Activated naive CD4-positive, alpha-beta T cell (primary cell): Measurements from ENCODE around the gene CNPY3.
"Not testable (repeated sequence)": the region's sequence is repeated elsewhere in the genome, so short reads cannot be mapped to it uniquely, and the experiment has no call there.

ENCODE experiments used
- DNase-seq, 4 experiments: peaks; one replicate each; lab custom pipeline; 2025; lab: John Stamatoyannopoulos, UW

The CNPY3 gene

DNA sequence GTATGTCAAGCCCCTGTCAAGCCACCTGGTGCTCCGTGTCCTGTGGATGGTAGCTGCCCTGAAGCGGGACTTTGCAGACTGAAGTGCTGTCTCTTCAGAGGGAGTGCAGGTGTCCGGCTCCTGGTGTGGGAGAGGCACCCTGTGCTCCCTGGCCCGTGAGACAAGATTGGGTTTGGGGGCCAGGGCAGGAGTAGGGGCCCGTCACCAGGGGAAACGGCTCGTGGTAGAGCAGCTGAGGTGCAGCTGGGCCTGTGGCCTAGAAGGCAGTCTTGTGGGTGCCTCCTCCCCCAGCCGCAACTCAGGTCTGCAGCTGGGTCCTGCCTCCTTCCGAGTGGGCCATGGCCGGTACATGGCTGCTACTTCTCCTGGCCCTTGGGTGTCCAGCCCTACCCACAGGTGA lies 13.5 kb upstream of the CNPY3 start, which contains the start of gene PTCRA:
Gene PTCRA (plus strand): TSS at position 322 of the 400 bp plus-strand sequence. CDS start 17 bp downstream, at position 339.
- DNase-seq: no peak

DNA sequence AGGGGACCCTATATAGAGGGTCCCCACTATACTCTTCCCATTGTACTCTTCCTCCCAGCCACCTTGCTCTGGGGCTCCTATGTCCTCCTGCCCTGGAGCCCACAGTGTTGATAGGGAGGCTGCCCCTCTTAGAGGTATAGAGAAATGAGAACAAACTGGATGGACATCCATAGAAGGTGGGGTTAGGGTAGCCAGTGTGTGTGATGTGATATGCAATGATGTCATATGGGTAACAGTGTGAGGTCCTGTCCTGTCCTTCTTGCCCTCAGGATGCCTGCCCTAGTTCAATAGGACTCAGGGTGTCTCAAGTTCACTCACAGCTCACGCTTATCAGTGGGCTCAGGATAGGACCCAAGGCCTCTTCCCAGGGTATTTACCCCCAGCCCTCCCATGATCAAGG lies 13.0 kb upstream of the CNPY3 start:
- no peak for DNase-seq

DNA sequence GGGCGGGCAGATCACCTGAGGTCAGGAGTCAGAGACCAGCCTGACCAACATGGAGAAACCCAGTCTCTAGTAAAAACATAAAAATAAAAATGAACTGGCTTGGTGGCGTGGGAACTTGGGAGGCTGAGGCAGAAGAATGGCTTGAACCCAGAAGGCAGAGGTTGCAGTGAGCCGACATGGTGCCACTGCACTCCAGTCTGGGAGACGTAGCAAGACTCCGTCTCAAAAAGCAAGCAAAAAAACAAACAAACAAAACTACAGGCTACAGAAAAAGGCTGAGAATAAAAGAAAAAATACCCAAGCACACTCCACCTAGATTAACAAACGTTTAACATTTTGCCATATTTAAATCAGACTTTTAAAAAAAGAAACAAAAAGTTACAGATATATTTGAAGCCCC lies 7.5 kb upstream of the CNPY3 start:
- no peak for DNase-seq

DNA sequence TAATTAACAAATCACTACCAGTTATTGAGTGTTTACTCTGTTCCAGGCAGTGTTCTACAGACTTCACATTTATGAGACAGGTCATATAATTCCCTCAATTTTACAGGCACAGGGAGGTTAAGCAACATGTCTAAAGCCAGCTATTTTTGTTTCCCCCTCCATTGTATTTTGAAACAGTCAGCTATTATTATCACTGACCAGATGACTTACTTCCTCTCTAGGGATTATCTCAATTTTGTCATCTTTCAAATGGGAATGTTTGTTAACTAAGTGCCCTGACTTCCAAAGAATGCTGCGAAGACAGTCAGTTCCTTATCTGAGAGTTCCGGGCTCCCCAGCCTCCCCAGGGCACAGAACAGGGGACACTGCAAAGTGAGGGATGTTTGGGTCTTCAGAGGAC lies 5.6 kb upstream of the CNPY3 start:
- DNase-seq: no peak

DNA sequence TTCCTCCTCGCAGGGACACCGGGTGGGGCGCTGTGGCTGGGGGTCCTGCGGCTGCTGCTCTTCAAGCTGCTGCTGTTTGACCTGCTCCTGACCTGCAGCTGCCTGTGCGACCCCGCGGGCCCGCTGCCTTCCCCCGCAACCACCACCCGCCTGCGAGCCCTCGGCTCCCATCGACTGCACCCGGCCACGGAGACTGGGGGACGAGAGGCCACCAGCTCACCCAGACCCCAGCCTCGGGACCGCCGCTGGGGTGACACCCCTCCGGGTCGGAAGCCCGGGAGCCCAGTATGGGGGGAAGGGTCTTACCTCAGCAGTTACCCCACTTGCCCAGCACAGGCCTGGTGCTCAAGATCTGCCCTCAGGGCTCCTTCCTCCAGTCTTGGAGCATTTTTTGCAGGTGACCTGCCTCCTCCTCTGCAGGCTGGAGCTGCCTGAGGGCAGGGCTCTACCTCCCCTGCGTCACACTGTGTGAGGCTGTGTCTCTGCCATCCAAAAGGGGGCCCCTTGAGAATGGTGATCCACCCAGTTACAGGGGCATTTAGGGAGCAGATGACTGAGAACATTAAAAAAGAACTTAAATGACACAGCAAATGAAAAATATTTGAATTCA lies 3.9 kb upstream of the CNPY3 start:
- no peak for DNase-seq

DNA sequence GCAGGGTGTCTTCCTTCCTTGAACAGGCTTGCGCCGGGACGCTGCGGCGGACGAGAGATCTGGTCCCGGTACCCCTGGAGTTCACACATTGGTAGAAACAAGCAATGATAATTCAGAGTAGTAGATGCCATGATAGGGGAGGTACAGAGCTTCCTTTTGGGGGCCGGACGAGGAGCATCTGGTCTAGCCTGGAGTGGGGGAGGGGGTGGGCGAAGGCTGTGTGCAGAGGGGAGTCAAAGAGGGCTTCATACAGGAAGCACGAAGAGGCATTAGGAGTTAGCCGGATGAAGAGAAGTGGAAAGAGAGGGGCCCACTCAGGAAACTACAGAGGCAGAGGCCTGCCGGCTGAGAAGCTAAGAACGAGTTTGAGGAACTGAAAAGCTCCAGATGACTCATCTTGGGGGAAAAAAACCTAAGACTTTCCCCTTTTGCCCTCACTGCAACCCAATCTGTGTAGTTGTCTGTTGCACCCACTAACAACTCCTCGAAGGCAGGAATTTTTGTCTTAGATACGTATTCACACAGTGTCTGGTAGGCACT lies 611 bp downstream of the CNPY3 start:
- DNase-seq: peak in 2 of 4 experiments; percentile 50 to 66

DNA sequence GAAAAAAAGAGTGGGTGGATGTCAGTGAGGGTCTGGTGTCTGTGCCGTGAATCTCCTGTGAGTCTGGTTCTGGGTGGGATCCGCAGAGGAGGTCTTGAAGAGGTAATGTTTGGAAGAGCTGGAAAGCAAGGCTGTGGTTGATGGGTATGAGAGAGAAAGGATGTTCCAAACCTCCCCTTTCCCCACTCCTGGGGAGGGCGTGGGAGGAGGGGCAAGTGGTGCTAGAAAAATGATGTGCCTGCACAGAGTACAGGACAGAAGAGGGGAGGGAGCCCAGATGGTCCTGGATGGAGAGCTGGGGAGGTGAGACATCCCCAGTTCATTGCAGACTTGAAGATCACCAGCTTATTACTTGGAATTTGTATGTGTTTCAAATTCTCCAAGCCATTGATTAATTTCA lies 3.1 kb downstream of the CNPY3 start:
- no peak for DNase-seq

DNA sequence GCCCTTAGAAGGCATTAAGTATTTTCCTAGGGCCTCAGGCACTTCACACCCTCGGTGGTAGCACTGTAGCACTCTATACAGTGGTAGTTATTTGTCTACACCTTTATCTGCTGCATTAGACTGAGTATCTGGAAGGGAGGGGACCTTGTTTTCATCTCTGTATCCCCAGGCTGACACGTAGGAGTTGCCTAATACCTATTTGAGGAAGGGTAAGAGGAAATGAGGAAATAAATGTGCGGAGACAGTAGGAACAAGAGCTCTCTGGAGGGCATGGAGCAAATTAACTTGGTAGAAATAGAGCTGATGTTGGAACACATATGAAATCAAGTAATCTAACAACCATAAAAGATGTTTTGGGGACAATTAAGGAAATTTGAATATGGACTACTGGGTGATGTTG lies 3.9 kb downstream of the CNPY3 start:
- no peak for DNase-seq

DNA sequence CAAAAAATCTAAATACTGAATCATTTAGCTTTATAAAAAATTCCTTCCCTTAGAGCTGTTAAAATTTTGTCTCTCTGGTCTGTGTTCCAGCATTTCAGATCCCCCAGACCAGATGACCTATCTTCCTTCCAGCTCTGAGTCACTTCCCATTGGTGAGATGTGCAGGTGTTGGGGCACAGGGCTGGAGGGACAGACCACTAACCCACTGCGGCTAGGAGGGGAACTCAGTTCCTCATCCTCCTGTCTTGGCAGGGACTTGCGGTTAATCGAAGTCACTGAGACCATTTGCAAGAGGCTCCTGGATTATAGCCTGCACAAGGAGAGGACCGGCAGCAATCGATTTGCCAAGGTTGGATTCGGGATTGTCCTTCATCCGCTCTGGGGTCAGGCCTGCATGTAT lies 6.0 kb downstream of the CNPY3 start:
- DNase-seq: no peak

DNA sequence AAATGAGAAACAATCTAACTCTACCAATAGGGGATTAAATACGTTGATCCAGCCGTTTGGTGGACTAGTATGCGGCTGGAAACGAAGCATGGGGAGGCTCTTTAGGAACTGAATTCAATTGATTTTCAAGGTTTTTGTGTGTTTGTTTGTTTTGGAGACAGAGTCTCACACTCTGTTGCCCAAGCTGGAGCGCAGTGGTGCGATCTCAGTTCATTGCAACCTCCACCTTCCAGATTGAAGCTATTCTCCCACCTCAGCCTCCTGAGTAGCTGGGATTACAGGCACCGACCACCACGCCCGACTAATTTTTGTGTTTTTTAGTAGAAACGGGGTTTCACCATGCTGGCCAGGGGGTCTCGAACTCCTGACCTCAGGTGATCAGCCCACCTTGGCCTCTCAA lies 7.1 kb downstream of the CNPY3 start:
- DNase-seq: no peak

DNA sequence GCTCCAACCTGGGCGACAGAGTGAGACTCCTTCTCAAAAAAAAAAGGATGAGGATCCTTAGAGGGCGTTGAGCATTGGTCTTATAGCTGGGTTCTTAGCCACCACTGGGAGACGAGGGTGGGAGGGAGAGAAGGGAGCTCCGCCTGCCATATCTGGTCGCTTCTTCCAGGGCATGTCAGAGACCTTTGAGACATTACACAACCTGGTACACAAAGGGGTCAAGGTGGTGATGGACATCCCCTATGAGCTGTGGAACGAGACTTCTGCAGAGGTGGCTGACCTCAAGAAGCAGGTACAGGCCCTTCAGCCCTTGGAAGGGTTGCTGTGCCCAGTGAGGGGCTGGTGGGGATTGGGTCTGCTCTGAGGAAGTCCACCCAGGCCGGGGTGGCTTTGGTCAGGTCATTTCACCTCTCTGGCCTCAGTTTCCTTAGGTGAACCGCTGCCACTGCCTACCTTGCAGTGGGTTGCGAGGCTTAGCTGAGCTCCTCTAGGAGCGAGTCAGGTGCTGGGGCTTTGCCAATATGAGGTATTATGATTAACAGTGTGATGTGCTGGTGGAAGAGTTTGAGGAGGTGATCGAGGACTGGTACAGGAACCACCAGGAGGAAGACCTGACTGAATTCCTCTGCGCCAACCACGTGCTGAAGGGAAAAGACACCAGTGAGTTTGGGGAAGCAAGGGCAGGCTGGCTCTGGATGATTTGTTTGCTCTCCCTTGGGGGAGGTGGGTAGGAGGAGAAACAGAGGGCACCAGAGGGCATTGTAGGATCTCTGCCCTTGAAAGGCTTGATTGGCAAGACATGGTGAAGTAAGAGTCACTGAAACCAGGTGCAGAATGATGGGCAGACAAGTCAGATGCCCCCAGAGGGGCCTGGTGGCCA lies 8.5 kb downstream of the CNPY3 start:
- no peak for DNase-seq

DNA sequence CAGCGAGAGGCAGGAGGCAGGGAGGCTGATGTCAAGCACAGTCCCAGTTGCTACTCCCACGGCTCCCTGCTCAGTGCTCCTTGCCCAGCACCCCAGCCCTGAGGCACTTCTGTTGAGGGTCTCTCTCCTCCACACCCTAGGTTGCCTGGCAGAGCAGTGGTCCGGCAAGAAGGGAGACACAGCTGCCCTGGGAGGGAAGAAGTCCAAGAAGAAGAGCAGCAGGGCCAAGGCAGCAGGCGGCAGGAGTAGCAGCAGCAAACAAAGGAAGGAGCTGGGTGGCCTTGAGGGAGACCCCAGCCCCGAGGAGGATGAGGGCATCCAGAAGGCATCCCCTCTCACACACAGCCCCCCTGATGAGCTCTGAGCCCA lies 9.1 kb downstream of the CNPY3 start:
- no peak for DNase-seq

DNA sequence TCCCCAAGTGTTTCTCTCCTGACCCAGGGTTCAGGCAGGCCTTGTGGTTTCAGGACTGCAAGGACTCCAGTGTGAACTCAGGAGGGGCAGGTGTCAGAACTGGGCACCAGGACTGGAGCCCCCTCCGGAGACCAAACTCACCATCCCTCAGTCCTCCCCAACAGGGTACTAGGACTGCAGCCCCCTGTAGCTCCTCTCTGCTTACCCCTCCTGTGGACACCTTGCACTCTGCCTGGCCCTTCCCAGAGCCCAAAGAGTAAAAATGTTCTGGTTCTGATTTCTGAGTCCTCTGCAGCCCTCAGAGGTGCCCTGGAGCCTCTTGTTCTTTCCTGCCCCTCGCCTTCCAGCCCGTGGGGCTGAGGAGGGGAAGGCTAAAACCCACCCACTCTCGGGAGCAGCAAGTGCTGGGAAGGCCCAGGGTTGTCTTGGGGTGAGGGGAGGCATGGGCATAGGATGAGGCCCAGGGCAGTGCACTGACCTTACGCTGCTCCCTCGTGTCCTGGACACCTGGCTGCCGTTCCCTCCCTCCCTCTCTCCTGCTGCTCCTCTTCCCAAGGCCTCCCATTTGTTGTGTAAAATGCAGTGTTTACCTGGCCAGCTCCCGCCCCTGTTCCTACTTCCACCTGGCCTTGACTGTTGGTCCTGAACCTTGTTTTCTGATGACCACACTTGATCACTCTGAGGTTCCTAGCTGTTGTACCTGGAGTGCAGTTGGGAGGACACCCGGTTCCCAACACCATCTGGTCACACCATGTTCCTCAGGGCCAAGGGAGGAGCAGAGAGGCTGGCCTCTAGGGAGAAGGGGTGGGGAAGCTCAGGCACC lies 9.9 kb downstream of the CNPY3 start:
- DNase-seq: no peak

DNA sequence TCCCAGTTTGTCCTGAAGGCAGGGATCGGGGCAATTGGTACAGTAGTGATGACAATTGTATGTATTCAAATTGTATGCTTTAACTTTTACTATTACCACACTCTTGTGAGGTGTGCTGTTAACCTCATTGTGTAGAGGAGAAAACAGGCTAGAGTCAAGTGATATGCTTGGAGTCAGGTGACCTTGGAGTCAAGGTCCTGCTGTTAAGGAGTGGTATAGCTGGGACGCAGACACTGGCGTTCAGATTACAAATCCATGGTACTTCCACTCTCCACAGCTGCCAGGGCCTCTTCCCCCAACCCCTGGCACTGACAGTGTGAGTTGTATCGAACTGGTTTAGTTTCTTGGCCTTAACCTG lies 10.5 kb downstream of the CNPY3 start:
- no peak for DNase-seq

DNA sequence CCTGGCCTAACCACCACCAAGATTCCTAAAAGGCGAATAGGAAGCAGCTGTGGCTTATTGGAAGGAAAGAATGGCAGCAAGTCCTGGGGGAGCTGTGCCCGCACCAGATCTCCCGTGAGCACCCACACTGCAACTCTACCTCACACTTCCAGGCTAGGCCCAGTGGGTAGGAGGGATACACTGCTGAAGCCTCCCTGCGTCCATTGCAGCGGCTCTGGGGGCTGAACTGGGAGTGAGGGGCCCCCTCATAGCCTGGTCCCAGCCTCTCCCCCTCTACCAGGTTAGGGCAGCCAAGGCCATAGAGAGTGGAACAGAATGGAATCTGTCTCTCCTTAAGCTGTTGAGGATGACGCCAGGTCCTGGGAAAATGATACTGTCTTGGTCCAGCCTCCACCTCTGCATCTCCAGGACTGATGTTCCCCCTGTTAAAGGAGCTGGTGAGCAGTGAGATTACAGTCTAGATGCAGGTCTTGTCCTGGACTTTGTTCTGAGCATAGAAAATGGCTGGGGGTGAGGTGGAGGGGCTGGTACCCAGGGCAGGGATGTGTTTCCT lies 11.3 kb downstream of the CNPY3 start:
- no peak for DNase-seq

DNA sequence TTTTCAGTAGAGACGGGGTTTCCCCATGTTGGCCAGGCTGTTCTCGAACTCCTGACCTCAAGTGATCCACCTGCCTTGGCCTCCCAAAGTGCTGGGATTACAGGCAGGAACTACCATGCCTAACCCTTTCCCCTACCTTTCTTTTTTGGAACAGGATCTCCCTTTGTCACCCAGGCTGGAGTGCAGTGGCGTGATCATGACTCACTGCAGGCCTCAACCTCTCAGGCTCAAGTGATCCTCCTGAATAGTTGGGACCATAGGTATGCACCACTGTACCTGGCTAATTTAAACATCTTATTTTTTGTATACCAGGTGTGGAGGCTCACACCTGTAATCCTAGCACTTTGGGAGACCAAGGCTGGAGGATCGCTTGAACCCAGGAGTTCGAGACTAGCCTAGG lies 12.1 kb downstream of the CNPY3 start:
- DNase-seq: not testable (repeated sequence)

DNA sequence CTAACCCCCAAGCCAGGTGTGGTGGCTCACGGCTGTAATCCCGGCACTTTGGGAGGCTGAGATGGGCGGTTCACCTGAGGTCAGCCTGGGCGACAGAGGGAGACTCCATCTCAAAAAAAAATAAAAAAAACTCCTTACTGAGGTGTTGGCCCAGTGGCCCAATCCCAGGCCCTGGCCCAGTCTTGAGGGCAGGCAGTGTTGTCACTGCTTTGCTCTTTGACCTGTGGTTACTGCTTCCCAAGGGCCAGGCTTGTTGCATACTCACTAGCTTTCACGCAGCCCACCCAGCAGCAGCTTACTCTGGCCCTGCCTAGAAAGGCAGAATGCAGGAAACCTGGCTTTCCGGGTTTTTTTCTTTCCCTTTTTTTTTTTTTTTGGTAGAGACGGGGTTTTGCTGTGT lies 13.2 kb downstream of the CNPY3 start:
- no peak for DNase-seq

DNA sequence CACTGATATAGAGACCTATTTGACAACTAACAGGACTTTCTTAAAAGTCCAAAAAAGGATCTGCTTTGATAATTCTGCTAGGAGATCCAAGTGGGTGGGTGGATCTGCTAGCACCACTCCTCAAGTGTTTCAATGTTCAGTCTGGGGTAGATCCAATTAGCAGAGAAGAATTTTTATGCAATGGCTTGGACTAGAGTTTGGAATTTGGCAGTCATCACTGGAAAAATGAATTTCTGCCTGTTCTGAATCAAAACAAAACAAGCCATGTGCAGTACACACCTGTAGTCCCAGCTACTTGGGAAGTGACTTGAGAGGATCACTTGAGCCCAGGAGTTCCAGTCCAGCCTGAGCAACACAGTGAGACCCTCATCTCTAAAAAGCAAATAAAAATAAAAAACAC lies 18.7 kb downstream of the CNPY3 start:
- no peak for DNase-seq

DNA sequence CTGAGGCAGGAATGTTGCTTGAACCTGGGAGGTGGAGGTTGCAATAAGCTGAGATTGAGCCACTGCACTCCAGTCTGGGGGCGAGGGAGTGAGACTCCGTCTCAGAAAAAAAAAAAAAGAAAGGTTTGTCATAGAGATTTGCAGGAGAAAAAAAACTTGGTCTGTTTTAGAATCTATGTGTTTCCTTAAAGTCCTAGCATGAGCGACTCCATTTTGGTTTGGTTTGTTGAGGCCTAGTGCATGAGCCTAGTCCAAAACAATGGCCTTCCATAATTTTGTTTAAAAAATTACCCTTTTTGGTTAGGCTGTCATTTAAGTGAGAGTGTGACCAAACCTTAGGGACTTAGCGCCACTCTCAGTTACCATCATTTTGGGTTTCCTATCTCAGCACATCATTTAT lies 23.1 kb downstream of the CNPY3 start:
- no peak for DNase-seq

DNA sequence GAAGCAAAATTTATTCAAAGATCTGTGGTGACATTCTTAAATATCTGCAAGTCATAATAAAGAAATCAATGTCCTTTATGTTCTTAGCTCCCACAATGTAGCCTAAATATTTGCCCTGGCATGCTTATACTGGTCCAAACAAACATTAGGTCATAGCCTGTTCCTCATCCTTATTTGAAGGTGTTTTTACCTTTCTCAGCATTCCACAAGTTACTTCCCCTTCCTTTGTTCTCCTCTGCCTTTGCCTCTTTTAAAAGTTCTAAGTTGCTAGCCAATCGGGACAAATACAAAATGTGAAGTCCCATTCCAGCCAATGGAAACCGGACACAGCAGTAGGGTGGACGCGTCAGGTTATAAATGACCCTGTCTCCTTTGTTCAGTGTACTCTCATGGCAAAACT lies 25.1 kb downstream of the CNPY3 start:
- DNase-seq: not testable (repeated sequence)

DNA sequence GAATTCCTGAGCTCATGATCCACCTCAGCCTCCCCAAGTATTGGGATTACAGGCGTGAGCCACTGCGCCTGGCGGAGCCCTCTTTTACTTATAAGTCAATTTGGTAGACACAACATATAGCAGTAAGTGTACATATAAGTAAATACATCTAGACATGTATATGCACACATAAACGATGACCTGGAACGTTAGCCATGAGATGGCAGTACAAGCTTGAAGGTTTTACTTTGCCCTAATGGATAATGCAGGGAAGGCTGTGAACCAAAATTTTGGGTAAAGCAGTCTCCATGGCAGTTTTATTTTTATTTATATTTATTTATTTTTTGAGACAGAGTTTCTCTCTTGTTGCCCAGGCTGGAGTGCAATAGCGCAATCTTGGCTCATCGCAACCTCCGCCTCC lies 28.8 kb downstream of the CNPY3 start:
- no peak for DNase-seq

DNA sequence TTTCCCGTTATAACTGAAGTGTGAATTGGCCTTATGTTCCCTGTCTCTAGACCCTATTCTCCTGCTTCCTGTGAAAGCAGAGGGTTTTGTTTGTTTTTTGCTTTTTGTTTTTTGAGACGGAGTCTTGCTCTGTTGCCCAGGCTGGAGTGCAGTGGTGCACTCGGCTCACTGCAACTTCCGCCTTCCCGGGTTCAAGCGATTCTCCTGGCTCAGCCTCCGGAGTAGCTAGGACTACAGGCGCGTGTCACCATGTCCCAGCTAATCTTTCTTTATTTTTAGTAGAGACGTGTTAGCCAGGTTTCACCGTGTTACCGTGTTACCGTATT lies 30.6 kb downstream of the CNPY3 start:
- no peak for DNase-seq
